ENCODE data around the gene ZNF432.
"Not testable (repeated sequence)": the region's sequence is repeated elsewhere in the genome, so short reads cannot be mapped to it uniquely, and the experiment has no call there.

ZNF432 gene

DNA sequence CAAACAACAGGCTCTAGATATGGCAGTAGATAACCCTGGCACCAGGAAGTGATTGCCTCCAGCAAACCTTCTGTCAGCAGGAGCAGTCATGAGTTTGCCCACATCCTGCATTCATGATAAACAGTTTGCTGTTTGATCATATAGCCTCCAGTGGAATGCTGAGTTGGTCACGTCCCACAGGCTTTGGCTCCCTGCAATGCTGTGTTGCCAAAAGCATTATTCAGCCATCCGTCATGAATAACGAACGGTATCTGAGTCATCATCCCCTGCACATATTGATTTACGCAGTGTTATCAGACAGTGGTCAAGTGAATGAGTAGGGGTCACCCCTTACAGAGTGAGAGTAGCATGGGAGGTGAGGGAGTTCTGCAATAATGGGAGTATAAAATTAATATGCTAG is 21.9 kb upstream of the ZNF432 start:
- Mint-ChIP-seq H3K4me3 (no peak overlapping the region), H3K9me3 (peaks cover 100% of the 10 kb centered on the region)

DNA sequence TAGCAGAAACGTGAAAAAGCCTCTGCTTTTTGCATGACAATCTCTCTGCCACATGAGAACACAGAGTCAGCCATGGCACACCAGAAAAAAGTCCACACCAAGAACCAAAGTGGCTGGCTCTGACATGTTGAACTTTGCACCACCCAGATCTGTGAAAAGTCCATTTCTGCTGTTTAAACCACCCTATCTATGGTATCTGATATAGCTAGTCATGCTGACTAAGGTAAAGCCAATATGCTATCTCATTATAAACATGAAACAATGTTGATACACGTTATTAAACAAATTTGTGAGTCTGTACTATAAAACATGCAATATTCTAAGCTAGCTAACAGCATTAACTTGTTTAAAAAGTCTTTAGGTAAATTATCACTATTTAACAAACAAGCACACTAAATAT is 21.0 kb upstream of the ZNF432 start:
- Mint-ChIP-seq H3K4me3 (no peak overlapping the region), H3K4me1 (no peaks in the 10 kb centered on the region), H3K36me3 (ENCODE audit: low read depth) (peaks cover 100% of the 10 kb centered on the region), H3K9me3 (peaks cover 100% of the 10 kb centered on the region), H3K27me3 (ENCODE audit: low read depth, poor library complexity) (no peaks in the 10 kb centered on the region), H3K27ac (no peak overlapping the region)
- TF ChIP-seq, protein P1, sequence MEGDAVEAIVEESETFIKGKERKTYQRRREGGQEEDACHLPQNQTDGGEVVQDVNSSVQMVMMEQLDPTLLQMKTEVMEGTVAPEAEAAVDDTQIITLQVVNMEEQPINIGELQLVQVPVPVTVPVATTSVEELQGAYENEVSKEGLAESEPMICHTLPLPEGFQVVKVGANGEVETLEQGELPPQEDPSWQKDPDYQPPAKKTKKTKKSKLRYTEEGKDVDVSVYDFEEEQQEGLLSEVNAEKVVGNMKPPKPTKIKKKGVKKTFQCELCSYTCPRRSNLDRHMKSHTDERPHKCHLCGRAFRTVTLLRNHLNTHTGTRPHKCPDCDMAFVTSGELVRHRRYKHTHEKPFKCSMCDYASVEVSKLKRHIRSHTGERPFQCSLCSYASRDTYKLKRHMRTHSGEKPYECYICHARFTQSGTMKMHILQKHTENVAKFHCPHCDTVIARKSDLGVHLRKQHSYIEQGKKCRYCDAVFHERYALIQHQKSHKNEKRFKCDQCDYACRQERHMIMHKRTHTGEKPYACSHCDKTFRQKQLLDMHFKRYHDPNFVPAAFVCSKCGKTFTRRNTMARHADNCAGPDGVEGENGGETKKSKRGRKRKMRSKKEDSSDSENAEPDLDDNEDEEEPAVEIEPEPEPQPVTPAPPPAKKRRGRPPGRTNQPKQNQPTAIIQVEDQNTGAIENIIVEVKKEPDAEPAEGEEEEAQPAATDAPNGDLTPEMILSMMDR (IDR thresholded peaks at IDR 0.05) = no peak
- DNase-seq = no peak

More for the DNA sequence above, 21.9 kb upstream of the ZNF432 start:
- Mint-ChIP-seq H3K27ac (no peak overlapping the region), H3K27me3 (ENCODE audit: low read depth, poor library complexity) (no peaks in the 10 kb centered on the region), H3K36me3 (ENCODE audit: low read depth) (peaks cover 100% of the 10 kb centered on the region), H3K4me1 (no peaks in the 10 kb centered on the region)
- TF ChIP-seq, protein P1 (IDR thresholded peaks at IDR 0.05) = no peak
- DNase-seq = no peak

DNA sequence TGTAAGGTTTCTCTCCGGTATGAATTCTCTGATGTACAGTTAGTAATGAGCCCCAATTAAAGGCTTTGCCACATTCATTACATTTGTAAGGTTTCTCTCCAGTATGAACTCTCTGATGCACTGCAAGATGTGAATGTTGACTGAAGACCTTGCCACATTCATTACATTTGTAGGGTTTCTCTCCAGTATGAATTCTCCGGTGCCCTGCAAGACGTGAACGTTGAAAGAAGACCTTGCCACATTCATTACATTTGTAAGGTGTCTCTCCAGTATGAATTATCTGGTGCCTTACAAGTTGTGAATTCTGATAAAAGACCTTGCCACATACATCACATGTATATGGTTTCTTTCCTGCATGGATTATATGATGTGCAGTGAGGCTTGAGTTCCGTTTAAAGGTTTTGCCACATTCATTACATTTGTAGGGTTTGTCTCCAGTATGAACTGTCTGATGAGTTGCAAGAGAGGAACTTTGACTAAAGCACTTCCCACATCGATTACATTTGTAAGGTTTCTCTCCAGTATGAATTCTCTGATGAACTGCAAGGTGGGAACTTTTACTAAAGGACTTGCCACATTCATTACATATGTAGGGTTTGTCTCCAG is 17.7 kb upstream of the ZNF432 start:
- no peak overlapping the region for H3K27ac Mint-ChIP-seq
- no peak for DNase-seq
- no peaks in the 10 kb centered on the region for H3K27me3 Mint-ChIP-seq (ENCODE audit: low read depth, poor library complexity)
- H3K36me3 Mint-ChIP-seq (ENCODE audit: low read depth) = peaks cover 100% of the 10 kb centered on the region
- H3K9me3 Mint-ChIP-seq = peaks cover 98% of the 10 kb centered on the region
- H3K4me1 Mint-ChIP-seq = no peaks in the 10 kb centered on the region
- TF ChIP-seq, protein P1 (IDR thresholded peaks at IDR 0.05) = no peak
- no peak overlapping the region for H3K4me3 Mint-ChIP-seq

DNA sequence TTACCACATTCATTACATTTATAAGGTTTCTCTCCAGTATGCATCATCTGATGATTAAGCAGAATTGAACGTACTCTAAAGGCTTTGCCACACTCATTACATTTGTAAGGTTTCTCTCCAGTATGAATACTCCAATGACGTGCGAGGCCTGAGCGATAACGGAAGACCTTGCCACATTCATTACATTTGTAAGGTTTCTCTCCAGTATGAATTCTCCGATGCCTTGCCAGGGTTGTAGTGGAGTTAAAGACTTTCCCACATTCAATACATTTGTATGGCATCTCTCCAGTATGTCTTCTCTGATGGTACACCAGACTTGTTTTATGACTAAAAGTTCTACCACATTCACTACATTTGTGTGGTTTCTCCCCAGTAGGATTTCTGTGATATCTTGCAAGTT is 16.8 kb upstream of the ZNF432 start:
- DNase-seq = no peak
- Mint-ChIP-seq H3K27ac (no peak overlapping the region), H3K36me3 (ENCODE audit: low read depth) (peaks cover 100% of the 10 kb centered on the region), H3K9me3 (peaks cover 98% of the 10 kb centered on the region), H3K4me3 (no peak overlapping the region), H3K27me3 (ENCODE audit: low read depth, poor library complexity) (peaks cover 5% of the 10 kb centered on the region), H3K4me1 (no peaks in the 10 kb centered on the region)
- TF ChIP-seq, protein P1 (IDR thresholded peaks at IDR 0.05) = no peak

DNA sequence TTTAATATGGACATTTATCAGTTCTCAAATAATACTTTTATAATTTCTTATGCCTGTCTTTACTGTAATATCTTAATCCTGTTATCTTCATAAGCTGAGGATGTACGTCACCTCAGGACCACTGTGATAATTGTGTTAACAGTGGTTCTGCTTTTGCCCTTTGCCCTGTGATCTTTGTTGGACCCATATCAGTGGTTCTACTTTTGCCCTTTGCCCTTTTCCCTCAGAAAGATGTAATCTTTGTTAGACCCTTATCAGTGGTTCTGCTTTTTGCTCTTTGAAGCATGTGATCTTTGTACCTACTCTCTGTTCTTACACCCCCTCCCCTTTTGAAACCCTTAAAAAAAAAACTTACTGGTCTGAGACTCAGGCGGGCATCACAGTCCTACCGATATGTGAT is 7.8 kb upstream of the ZNF432 start:
- H3K9me3 Mint-ChIP-seq = peaks cover 98% of the 10 kb centered on the region
- peaks cover 88% of the 10 kb centered on the region for H3K36me3 Mint-ChIP-seq (ENCODE audit: low read depth)
- H3K4me1 Mint-ChIP-seq; H3K4me3 Mint-ChIP-seq; DNase-seq; H3K27ac Mint-ChIP-seq; H3K27me3 Mint-ChIP-seq (ENCODE audit: low read depth, poor library complexity): not testable (repeated sequence)

DNA sequence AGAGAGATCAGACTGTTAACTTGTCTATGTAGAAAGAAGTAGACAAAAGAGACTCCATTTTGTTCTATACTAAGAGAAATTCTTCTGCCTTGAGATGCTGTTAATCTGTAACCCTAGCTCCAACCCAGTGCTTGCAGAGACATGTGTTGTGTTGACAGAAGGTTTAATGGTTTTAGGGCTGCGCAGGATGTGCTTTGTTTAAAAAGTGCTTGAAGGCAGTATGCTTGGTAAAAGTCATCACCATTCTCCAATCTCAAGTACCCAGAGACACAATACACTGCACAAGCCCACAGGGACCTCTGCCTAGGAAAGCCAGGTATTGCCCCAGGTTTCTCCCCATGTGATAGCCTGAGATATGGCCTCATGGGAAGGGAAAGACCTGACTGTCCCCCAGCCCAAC is 3.1 kb upstream of the ZNF432 start:
- H3K36me3 Mint-ChIP-seq (ENCODE audit: low read depth) = peaks cover 88% of the 10 kb centered on the region
- not testable (repeated sequence) for DNase-seq; H3K27ac Mint-ChIP-seq; H3K27me3 Mint-ChIP-seq (ENCODE audit: low read depth, poor library complexity); H3K4me3 Mint-ChIP-seq
- peaks cover 98% of the 10 kb centered on the region for H3K9me3 Mint-ChIP-seq
- H3K4me1 Mint-ChIP-seq = peaks cover 15% of the 10 kb centered on the region

DNA sequence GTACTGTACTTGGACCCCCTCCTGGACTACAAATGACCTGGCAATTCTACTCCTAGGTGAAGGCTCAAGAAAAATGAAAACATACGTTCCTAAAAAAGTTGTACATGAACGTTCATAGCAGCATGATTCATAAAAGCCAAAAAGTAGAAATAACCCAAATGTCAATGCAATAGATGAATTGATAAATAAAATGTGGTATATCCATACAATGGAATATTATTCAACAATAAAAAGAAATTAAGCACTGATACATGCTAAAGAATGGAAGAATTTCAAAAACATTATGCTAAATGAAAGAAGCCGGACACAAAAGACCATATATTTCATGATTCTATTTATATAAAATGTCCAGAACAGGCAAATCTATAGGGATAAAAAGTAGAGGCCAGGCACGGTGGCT is 9.5 kb downstream of the ZNF432 start:
- H3K27ac Mint-ChIP-seq = no peak overlapping the region
- no peak for DNase-seq
- H3K27me3 Mint-ChIP-seq (ENCODE audit: low read depth, poor library complexity) = peaks cover 11% of the 10 kb centered on the region
- no peak overlapping the region for H3K4me3 Mint-ChIP-seq
- TF ChIP-seq, protein P1 (IDR thresholded peaks at IDR 0.05) = no peak
- peaks cover 97% of the 10 kb centered on the region for H3K9me3 Mint-ChIP-seq
- H3K4me1 Mint-ChIP-seq = no peaks in the 10 kb centered on the region
- H3K36me3 Mint-ChIP-seq (ENCODE audit: low read depth) = peaks cover 98% of the 10 kb centered on the region
